HepG2 (cell line): ENCODE measurements around the gene SETD5. TPM values are rescaled to one million over a fixed set of nuclear protein-coding genes. Genes with fewer than 3 reads are reported as not detected.

ENCODE experiments used
- BRF2 ChIP-seq: sonication (generic); formaldehyde crosslinking; IDR thresholded peaks from 2 replicates; pipeline ENCODE4 v1.8.1; 2022; ENCODE audit warnings: mild to moderate bottlenecking, missing genetic modification reagents
- CBFB ChIP-seq: sonication (generic); formaldehyde crosslinking; IDR thresholded peaks from 2 replicates; pipeline ENCODE4 v1.4.0; 2020; ENCODE audit warnings: missing genetic modification reagents
- DDIT3 ChIP-seq: sonication (generic); formaldehyde crosslinking; IDR thresholded peaks from 2 replicates; pipeline ENCODE4 v1.4.0; 2020; ENCODE audit warnings: mild to moderate bottlenecking, missing genetic modification reagents
- E2F1 ChIP-seq: sonication (generic); formaldehyde crosslinking; IDR thresholded peaks from 2 replicates; pipeline ENCODE4 v1.5.0; 2020; ENCODE audit warnings: missing genetic modification reagents
- ELF3 ChIP-seq: IDR thresholded peaks from 2 replicates; pipeline ENCODE4 v1.6.1; 2016; ENCODE audit warnings: missing genetic modification reagents, missing compliant biosample characterization
- KMT2B ChIP-seq: IDR thresholded peaks from 2 replicates; pipeline ENCODE4 v1.6.1; 2016; ENCODE audit warnings: missing genetic modification reagents, missing compliant biosample characterization
- PHF20 ChIP-seq: sonication (generic); formaldehyde crosslinking; IDR thresholded peaks from 2 replicates; pipeline ENCODE4 v1.5.0; 2020; ENCODE audit warnings: mild to moderate bottlenecking, missing genetic modification reagents
- RERE ChIP-seq: IDR thresholded peaks from 2 replicates; pipeline ENCODE4 v1.6.1; 2016; ENCODE audit warnings: low read depth, missing genetic modification reagents, missing compliant biosample characterization
- SOX13 ChIP-seq, 3 experiments: fragments of 450-650 bp in 1 of 3; sonication (generic) in 1 of 3; formaldehyde crosslinking in 1 of 3; IDR thresholded peaks in 2 of 3; conservative IDR thresholded peaks in 1 of 3; 2 replicates each; pipeline versions ENCODE4 v1.5.0 to v1.6.1; 2016 to 2020; ENCODE audit warnings: antibody characterized with exemption in 1 of 3, mild to moderate bottlenecking in 1 of 3, missing compliant biosample characterization in 1 of 3, missing genetic modification reagents in 1 of 3, moderate library complexity in 1 of 3
- TAF15 ChIP-seq: fragments of 200-400 bp; formaldehyde crosslinking; IDR thresholded peaks from one replicate; pipeline ENCODE4 v1.6.1; 2018; ENCODE audit warnings: mild to moderate bottlenecking, low read depth, low read length; ENCODE audit not compliant: poor library complexity, severe bottlenecking
- TBL1XR1 ChIP-seq: fragments of 150-350 bp; IDR thresholded peaks from 2 replicates; pipeline ENCODE4 v1.6.1; 2014; ENCODE audit warnings: borderline replicate concordance, low read length; ENCODE audit not compliant: partially characterized antibody
- THAP8 ChIP-seq: sonication (generic); formaldehyde crosslinking; IDR thresholded peaks from 2 replicates; pipeline ENCODE4 v1.5.1; 2020; ENCODE audit warnings: missing genetic modification reagents, mild to moderate bottlenecking, borderline replicate concordance
- TP53 ChIP-seq: sonication (generic); formaldehyde crosslinking; conservative IDR thresholded peaks from 2 replicates; pipeline ENCODE4 v1.4.0; 2020; ENCODE audit warnings: missing genetic modification reagents
- TSC22D2 ChIP-seq: sonication (generic); formaldehyde crosslinking; IDR thresholded peaks from 2 replicates; pipeline ENCODE4 v1.5.1; 2020; ENCODE audit warnings: missing genetic modification reagents, mild to moderate bottlenecking, borderline replicate concordance
- ZBTB7B ChIP-seq: sonication (generic); formaldehyde crosslinking; IDR thresholded peaks from 2 replicates; pipeline ENCODE4 v1.4.0; 2020; ENCODE audit warnings: missing genetic modification reagents
- ZFP90 ChIP-seq: sonication (generic); formaldehyde crosslinking; IDR thresholded peaks from 2 replicates; pipeline ENCODE4 v1.8.0; 2022; ENCODE audit warnings: missing genetic modification reagents, mild to moderate bottlenecking, inconsistent platforms, borderline replicate concordance
- ZKSCAN8 ChIP-seq: IDR thresholded peaks from 2 replicates; pipeline ENCODE4 v1.6.1; 2016; ENCODE audit warnings: borderline replicate concordance, missing genetic modification reagents, missing compliant biosample characterization
- ZNF101 ChIP-seq: sonication (generic); formaldehyde crosslinking; IDR thresholded peaks from 2 replicates; pipeline ENCODE4 v1.4.0; 2020; ENCODE audit warnings: mild to moderate bottlenecking, low read depth, missing genetic modification reagents, borderline replicate concordance
- ZNF703 ChIP-seq: sonication (generic); formaldehyde crosslinking; IDR thresholded peaks from 2 replicates; pipeline ENCODE4 v1.5.1; 2020; ENCODE audit warnings: missing genetic modification reagents, mild to moderate bottlenecking, moderate library complexity, borderline replicate concordance
- ZNF768 ChIP-seq: sonication (generic); formaldehyde crosslinking; IDR thresholded peaks from 2 replicates; pipeline ENCODE4 v1.4.0; 2020; ENCODE audit warnings: missing genetic modification reagents
- polyA plus RNA-seq, 8 experiments: library from polyadenylated mRNA; depleted of rRNA in 3 of 8; stranded (reverse) in 7 of 8; unstranded in 1 of 8; fragments of >200 nt; fragmentation: Illumina TruSeq in 4 of 8; extraction: Trizol in 4 of 8; gene quantifications; 2 replicates each; pipeline versions ENCODE4 v1.2.1 to v1.2.3, GENCODE V29; 2011 to 2016; ENCODE audit warnings: low read depth in 4 of 8, missing spikeins in 1 of 8, mixed read lengths in 1 of 8; ENCODE audit not compliant: insufficient read depth in 1 of 8
- total RNA-seq, 5 experiments: library from RNA; depleted of rRNA; stranded (reverse); fragments of >200 nt; fragmentation: Illumina TruSeq; extraction: Trizol; gene quantifications; 2 replicates each; pipeline ENCODE4 v1.2.3, GENCODE V29; 2016; ENCODE audit warnings: low read depth in 1 of 5

Gene SETD5
- total and polyA plus RNA-seq, 2 of the 13 experiments (the other 11 are each of a cell fraction or from before 2014, with no cell fraction given), result 46.8 to 95.8 TPM

- TF ChIP-seq E2F1 (CRISPR knock-in tag), result no peak
- no peak for TF ChIP-seq ZBTB7B (CRISPR knock-in tag)
- no peak for TF ChIP-seq ZNF703
- TF ChIP-seq TAF15, result no peak
- peak; percentile 12 for TF ChIP-seq TBL1XR1
- TF ChIP-seq ZKSCAN8 (CRISPR knock-in tag), result peak; percentile 65; the same call in 1 of the 2 replicates
- no peak for TF ChIP-seq TP53
- TF ChIP-seq BRF2, result no peak
- TF ChIP-seq ELF3, result peak; percentile 95
- no peak for TF ChIP-seq TSC22D2 (CRISPR knock-in tag)
- no peak for TF ChIP-seq THAP8
- peak; percentile 88 for TF ChIP-seq SOX13 (IDR thresholded peaks at IDR 0.05)
- TF ChIP-seq SOX13 (CRISPR knock-in tag; conservative IDR thresholded peaks at IDR 0.05 in 1 of 2, IDR thresholded peaks at IDR 0.05 in 1 of 2), result peak in 1 of 2 experiments; percentile 98; a peak in 2 of 4 replicates
- no peak for TF ChIP-seq DDIT3
- peak; percentile 56; the same call in 1 of the 2 replicates for TF ChIP-seq KMT2B
- TF ChIP-seq ZNF101 (CRISPR knock-in tag), result no peak
- no peak; the same call in 1 of the 2 replicates for TF ChIP-seq RERE (CRISPR knock-in tag)
- no peak; the same call in 1 of the 2 replicates for TF ChIP-seq ZNF768 (CRISPR knock-in tag)
- TF ChIP-seq PHF20, result no peak
- no peak for TF ChIP-seq ZFP90 (CRISPR knock-in tag)
- TF ChIP-seq CBFB, result no peak
Observed at GRCh38 chr3:9422712-9423424, 25.5 kb downstream of the SETD5 start (continued).
